ENCODE measurements around the gene ABCA4.

DNA sequence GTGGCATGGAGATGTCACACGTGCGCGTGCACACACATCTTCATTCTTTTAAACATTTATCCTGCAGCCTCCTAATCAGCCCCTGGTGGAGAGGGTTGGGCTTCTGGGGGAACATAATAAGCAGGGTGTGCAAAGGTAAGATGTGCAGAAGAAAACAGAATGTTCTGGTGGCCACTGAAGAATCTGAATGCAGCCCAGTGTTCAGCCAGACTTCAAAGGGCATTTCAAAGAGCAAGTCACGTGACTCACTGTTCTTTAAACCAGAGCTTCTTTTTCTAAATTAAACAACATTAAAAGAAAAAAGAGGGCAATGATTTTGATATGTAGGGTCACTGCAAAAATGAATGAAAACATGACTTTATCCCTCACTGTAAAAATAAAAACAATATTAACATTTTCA, 89.8 kb downstream of the ABCA4 start:
- no peak for TF ChIP-seq POLR2A (IDR thresholded peaks at IDR 0.05; ENCODE audit: low read depth, low read length)
- no peak for TF ChIP-seq POLR2AphosphoS5 (IDR thresholded peaks at IDR 0.05; ENCODE audit: insufficient read depth, low read depth, low read length)
- TF ChIP-seq, protein P1, sequence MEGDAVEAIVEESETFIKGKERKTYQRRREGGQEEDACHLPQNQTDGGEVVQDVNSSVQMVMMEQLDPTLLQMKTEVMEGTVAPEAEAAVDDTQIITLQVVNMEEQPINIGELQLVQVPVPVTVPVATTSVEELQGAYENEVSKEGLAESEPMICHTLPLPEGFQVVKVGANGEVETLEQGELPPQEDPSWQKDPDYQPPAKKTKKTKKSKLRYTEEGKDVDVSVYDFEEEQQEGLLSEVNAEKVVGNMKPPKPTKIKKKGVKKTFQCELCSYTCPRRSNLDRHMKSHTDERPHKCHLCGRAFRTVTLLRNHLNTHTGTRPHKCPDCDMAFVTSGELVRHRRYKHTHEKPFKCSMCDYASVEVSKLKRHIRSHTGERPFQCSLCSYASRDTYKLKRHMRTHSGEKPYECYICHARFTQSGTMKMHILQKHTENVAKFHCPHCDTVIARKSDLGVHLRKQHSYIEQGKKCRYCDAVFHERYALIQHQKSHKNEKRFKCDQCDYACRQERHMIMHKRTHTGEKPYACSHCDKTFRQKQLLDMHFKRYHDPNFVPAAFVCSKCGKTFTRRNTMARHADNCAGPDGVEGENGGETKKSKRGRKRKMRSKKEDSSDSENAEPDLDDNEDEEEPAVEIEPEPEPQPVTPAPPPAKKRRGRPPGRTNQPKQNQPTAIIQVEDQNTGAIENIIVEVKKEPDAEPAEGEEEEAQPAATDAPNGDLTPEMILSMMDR (IDR thresholded peaks at IDR 0.05; ENCODE audit: extremely low read depth in 1 of 2, insufficient read depth in 1 of 2, low read depth in 1 of 2, low read length in 2 of 2) = no peak

All from endothelial cell of umbilical vein (primary cell).